Thoracic aorta (tissue), 2 donors: Measurements from ENCODE around the gene PHACTR4. TPM values are rescaled to one million over a fixed set of nuclear protein-coding genes. Genes with fewer than 3 reads are reported as not detected.
"Not testable (repeated sequence)": the region's sequence is repeated elsewhere in the genome, so short reads cannot be mapped to it uniquely, and the experiment has no call there.

Experiments used
- ATAC-seq: fragments of 150-250 bp; one replicate; pipeline ENCODE4 v1.8.0; 2017; ENCODE audit warnings: low read depth; ENCODE audit not compliant: insufficient number of reproducible peaks, low FRiP score
- DNase-seq: peaks from one replicate; pipeline ENCODE4 v3.0.0-alpha.2; 2020; ENCODE audit warnings: low spot score
- H3K27ac ChIP-seq, 2 donors: fragments of 200-600 bp; sonication (generic); 1 replicate in 1 of 2; 2 replicates in 1 of 2; pipeline ENCODE4 v1.5.1; 2016; ENCODE audit warnings: mild to moderate bottlenecking in 2 of 2, moderate library complexity in 2 of 2
- H3K27me3 ChIP-seq: fragments of 200-600 bp; sonication (generic); replicated peaks from 2 replicates; pipeline ENCODE4 v1.6.0; 2016; ENCODE audit warnings: mild to moderate bottlenecking; ENCODE audit not compliant: insufficient read depth
- H3K36me3 ChIP-seq: fragments of 200-600 bp; sonication (generic); one replicate; pipeline ENCODE4 v1.5.1; 2016
- H3K4me1 ChIP-seq, 2 donors: fragments of 200-600 bp; sonication (generic); 1 replicate in 1 of 2; 2 replicates in 1 of 2; pipeline versions ENCODE4 v1.5.1 to v1.6.0; 2016; ENCODE audit warnings: low read depth in 2 of 2, mild to moderate bottlenecking in 1 of 2; ENCODE audit not compliant: control insufficient read depth in 1 of 2
- H3K4me3 ChIP-seq: fragments of 200-600 bp; sonication (generic); 2 replicates; pipeline ENCODE4 v1.5.1; 2016; ENCODE audit warnings: mild to moderate bottlenecking
- H3K9me3 ChIP-seq: fragments of 200-600 bp; sonication (generic); 2 replicates; pipeline ENCODE4 v1.5.1; 2016
- total RNA-seq, 2 donors: library from RNA; depleted of rRNA; stranded (reverse); fragments of >200 nt; gene quantifications; one replicate each; pipeline versions ENCODE4 v1.1.0 to v1.2.3, GENCODE V29; 2016
- TF ChIP-seq, protein P1 (sequence below): fragments of 200-600 bp; sonication (generic); IDR thresholded peaks from one replicate; pipeline ENCODE4 v1.5.1; 2019; ENCODE audit warnings: antibody characterized with exemption

PHACTR4 gene
- total RNA-seq = 10 to 100 TPM; 17.6 to 30.8 TPM

DNA sequence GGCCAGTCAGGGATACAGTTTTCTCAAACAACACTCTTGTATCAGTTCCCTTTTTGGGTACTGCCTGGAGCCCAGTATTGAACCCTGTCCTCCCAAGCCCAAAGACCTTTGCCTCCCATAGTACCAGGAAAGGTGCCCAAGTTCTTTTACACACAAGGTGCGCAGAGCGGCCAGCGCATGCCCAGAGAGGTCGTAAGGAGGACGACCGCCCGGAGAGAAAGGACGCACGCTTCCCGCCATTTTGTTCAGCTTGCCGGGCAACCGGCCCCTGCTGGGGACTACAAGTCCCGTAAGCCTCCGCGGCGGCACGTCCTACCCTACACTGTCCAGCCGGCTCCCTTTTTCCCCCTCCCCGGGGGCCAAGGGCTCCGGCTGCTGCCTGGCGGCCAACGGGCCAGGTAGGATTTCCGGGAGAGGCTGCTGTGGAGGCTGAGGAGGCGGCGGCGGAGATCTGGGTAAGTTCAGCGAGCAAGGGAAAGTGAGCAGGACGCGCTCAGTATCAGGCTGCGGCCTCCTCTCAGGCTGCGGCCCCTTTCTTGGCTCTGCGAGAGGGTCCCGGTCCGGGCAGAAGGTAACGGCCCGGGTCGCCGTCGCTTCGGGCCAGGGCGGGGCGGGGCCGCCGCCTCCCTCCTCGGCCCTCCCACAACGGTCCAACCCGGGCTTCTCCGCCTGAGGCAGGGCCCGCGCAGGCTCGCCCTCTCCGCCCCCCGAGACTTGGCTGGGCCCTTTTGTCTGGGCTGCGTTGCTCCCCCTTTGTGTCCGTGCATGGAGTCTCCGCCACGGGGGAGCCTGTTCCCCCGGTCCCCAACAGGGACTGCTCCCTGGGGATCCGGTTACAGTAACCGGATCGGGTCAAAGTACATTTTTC, at the start of gene PHACTR4:
Gene PHACTR4 (plus strand): TSS at position 370 of the 868 bp plus-strand sequence. CDS start 37,708 bp downstream, outside the sequence.
- H3K27ac ChIP-seq = peak within 1 kb of the TSS; percentile 94 to 97
- H3K27me3 ChIP-seq = no peaks in the 10 kb centered on the region
- H3K9me3 ChIP-seq = no peaks in the 10 kb centered on the region
- DNase-seq (peak; percentile 66), ATAC-seq (peak; percentile 93)
- TF ChIP-seq, protein P1, sequence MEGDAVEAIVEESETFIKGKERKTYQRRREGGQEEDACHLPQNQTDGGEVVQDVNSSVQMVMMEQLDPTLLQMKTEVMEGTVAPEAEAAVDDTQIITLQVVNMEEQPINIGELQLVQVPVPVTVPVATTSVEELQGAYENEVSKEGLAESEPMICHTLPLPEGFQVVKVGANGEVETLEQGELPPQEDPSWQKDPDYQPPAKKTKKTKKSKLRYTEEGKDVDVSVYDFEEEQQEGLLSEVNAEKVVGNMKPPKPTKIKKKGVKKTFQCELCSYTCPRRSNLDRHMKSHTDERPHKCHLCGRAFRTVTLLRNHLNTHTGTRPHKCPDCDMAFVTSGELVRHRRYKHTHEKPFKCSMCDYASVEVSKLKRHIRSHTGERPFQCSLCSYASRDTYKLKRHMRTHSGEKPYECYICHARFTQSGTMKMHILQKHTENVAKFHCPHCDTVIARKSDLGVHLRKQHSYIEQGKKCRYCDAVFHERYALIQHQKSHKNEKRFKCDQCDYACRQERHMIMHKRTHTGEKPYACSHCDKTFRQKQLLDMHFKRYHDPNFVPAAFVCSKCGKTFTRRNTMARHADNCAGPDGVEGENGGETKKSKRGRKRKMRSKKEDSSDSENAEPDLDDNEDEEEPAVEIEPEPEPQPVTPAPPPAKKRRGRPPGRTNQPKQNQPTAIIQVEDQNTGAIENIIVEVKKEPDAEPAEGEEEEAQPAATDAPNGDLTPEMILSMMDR = no peak
- peak within 1 kb of the TSS; percentile 97 for H3K4me3 ChIP-seq
- peaks cover 14 to 36% of the 10 kb centered on the region in 2 donors for H3K4me1 ChIP-seq
- no peaks in the 10 kb centered on the region for H3K36me3 ChIP-seq

DNA sequence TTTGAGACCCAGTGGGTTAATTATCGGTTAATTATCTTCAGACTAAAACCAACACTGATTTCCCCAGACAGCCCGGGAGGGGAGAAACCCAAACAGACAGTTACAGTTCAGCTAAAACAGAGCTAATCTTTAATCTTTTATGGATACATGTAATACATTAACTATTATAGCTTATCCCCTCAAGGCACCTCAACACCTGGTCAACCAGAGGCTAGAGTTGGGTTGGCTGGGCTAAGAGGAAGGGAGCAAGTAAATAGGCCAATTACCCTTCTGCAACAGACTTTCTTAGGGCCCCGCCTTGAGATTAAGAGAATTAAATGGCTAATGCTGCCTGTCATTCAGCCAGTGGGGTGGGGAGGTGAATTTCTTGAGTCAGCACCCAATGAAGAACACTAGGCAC, 47.3 kb upstream of the PHACTR4 start:
- no peak overlapping the region for H3K27ac ChIP-seq
- H3K27me3 ChIP-seq = no peaks in the 10 kb centered on the region
- no peaks in the 10 kb centered on the region for H3K9me3 ChIP-seq
- no peaks in the 10 kb centered on the region for H3K36me3 ChIP-seq
- DNase-seq (no peak), ATAC-seq (no peak)
- no peak overlapping the region for H3K4me3 ChIP-seq
- TF ChIP-seq, protein P1 = no peak
- no peaks in the 10 kb centered on the region for H3K4me1 ChIP-seq

DNA sequence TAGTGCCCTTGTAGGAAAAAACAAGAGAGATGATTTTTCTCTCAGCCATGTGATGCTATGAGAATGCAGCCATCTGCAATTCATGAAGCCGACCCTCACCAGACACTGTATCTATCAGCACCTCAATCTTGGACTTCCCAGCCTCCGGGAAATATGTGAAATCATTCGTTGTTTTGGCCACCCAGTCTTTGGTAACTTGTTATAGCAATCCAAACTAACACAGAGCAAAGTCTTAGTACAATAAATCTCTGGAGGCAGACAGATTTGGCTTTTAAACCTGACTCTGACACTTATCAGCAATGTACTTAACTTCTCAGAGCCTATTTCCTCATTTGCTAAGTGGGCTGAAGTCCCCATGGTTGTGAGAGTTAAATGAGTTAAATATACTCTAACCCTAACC, 45.8 kb upstream of the PHACTR4 start:
- no peak for DNase-seq
- TF ChIP-seq, protein P1 = no peak

DNA sequence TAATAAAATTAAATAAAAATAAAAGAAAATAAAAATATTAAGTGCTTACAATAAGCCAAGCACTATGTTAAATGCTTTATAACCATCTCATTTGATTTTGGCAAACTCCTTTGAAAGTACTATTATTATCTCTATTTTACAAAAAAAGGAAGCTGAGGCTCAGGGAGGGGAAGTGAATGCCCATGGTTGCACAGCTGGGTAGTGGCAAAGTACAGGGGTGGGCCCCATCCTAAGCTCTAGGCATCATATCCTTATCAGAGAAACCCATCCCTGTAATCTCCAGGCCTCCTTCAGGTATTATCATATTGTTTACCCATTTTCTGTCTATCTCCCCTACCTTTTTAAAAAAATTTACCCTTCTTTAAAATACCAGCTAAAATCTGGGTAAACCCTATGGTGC, 43.0 kb upstream of the PHACTR4 start:
- peaks cover 7% of the 10 kb centered on the region for H3K36me3 ChIP-seq
- H3K27ac ChIP-seq = no peak overlapping the region
- no peak for ATAC-seq

More for the DNA sequence above, 45.8 kb upstream of the PHACTR4 start:
- ATAC-seq = no peak
- H3K27ac ChIP-seq = no peak overlapping the region
- no peaks in the 10 kb centered on the region for H3K27me3 ChIP-seq
- H3K4me3 ChIP-seq = no peak overlapping the region
- H3K36me3 ChIP-seq = no peaks in the 10 kb centered on the region
- H3K9me3 ChIP-seq = no peaks in the 10 kb centered on the region
- no peaks in the 10 kb centered on the region for H3K4me1 ChIP-seq

DNA sequence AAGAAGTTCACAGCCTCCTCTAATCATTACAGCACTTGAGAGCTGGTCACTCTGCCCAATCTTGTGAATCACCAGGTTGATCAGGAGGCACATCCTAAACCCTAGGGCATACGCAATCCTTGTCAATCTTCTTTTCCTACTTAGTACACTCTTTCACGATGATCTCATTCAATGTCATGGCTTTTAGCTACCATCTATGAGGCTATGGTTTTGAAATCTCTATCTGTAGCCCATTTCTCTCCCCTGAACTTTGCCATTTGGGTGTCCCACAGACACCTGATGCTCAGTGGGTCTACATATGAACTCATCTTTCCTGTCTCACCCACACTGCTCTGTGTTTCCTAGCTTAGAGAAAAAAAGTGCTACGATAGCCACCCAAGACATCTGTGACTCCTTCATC, 42.6 kb upstream of the PHACTR4 start:
- no peak overlapping the region for H3K27ac ChIP-seq
- TF ChIP-seq, protein P1 = no peak
- peaks cover 10% of the 10 kb centered on the region for H3K36me3 ChIP-seq
- H3K4me1 ChIP-seq = peaks cover 7% of the 10 kb centered on the region in 2 donors
- ATAC-seq = no peak
- H3K4me3 ChIP-seq = no peak overlapping the region
- no peak for DNase-seq
- H3K27me3 ChIP-seq = no peaks in the 10 kb centered on the region
- H3K9me3 ChIP-seq = no peaks in the 10 kb centered on the region

More for the DNA sequence above, 43.0 kb upstream of the PHACTR4 start:
- Histone ChIP-seq H3K4me3 (no peak overlapping the region), H3K9me3 (no peaks in the 10 kb centered on the region), H3K4me1 (peaks cover 7% of the 10 kb centered on the region in 2 donors), H3K27me3 (no peaks in the 10 kb centered on the region)
- DNase-seq = no peak
- TF ChIP-seq, protein P1 = no peak

DNA sequence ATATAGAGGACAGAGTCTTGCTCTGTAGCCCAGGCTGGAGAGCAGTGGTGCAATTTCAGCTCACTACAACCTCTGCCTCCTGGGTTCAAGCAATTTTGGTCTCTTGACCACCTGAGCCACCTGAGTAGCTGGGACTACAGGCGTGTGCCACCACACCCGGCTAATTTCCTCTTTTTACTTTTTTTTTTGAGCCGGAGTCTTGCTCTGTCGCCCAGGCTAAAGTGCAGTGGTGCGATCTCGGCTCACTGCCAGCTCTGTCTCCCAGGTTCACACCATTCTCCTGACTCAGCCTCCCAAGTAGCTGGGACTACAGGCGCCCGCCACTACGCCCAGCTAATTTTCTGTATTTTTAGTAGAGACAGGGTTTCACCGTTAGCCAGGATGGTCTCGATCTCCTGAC, 42.1 kb upstream of the PHACTR4 start:
- H3K27me3 ChIP-seq, H3K4me3 ChIP-seq, H3K9me3 ChIP-seq, H3K27ac ChIP-seq, ATAC-seq, DNase-seq, H3K4me1 ChIP-seq: not testable (repeated sequence)
- H3K36me3 ChIP-seq = peaks cover 10% of the 10 kb centered on the region
